Adrenal gland (tissue), 5 donors: ENCODE data around the gene MLLT3.

Experiments
- CTCF ChIP-seq, 6 experiments: fragments of 450-650 bp in 4 of 6; fragments of 200-600 bp in 2 of 6; sonication (generic) in 1 of 6; IDR thresholded peaks; 1 replicate in 5 of 6; 2 replicates in 1 of 6; pipeline versions ENCODE4 v1.5.1 to v1.8.0; 2016 to 2021; ENCODE audit warnings: antibody characterized with exemption in 6 of 6, mild to moderate bottlenecking in 2 of 6, moderate library complexity in 1 of 6
- POLR2A ChIP-seq, 2 donors: fragments of 450-650 bp; IDR thresholded peaks; one replicate each; pipeline ENCODE4 v1.6.1; 2017; ENCODE audit warnings: antibody characterized with exemption in 2 of 2, mild to moderate bottlenecking in 2 of 2, moderate library complexity in 1 of 2
- donor health status: DM: no; HTN: no; CAD: no.

GRCh38 chr9:20436476-20437195 lies 185.7 kb downstream of the MLLT3 start:
- TF ChIP-seq CTCF (IDR thresholded peaks at IDR 0.05) (no peak), POLR2A (IDR thresholded peaks at IDR 0.05) (no peak)
